ENCODE results near the gene SLC17A9.

SLC17A9 gene

GRCh38 chr20:62944184-62944583 is 8.3 kb upstream of the SLC17A9 start:
- Histone ChIP-seq H3K4me1 (peaks cover 0 to 32% (median 24%) of the 10 kb centered on the region in 4 donors), H3K27me3 (no peaks in the 10 kb centered on the region), H3K36me3 (peaks cover 45 to 82% (median 57%) of the 10 kb centered on the region in 3 donors), H3K4me3 (no peak overlapping the region), H3K9me3 (no peaks in the 10 kb centered on the region), H3K27ac (no peak overlapping the region)
- no peak for DNase-seq
- TF ChIP-seq CTCF (IDR thresholded peaks at IDR 0.05): no peak
- intact Hi-C loops (cut with DNase I; ENCODE audit: low total_unique reads): no loop called here

GRCh38 chr20:62944746-62945145 is 7.8 kb upstream of the SLC17A9 start:
- Histone ChIP-seq H3K4me3 (no peak overlapping the region), H3K9me3 (no peaks in the 10 kb centered on the region), H3K27me3 (no peaks in the 10 kb centered on the region), H3K27ac (no peak overlapping the region), H3K36me3 (peaks cover 46 to 87% (median 63%) of the 10 kb centered on the region in 3 donors), H3K4me1 (peaks cover 0 to 26% (median 18%) of the 10 kb centered on the region in 4 donors)
- no peak for DNase-seq
- intact Hi-C loops (cut with DNase I; ENCODE audit: low total_unique reads): no loop called here
- TF ChIP-seq CTCF (IDR thresholded peaks at IDR 0.05): no peak

GRCh38 chr20:62945771-62946339 is 6.7 kb upstream of the SLC17A9 start:
- Histone ChIP-seq H3K27ac (no peak overlapping the region), H3K27me3 (no peaks in the 10 kb centered on the region), H3K36me3 (peaks cover 51 to 96% (median 73%) of the 10 kb centered on the region in 3 donors), H3K9me3 (no peaks in the 10 kb centered on the region), H3K4me3 (no peak overlapping the region), H3K4me1 (peaks cover 0 to 18% (median 12%) of the 10 kb centered on the region in 4 donors)
- no peak for TF ChIP-seq CTCF (IDR thresholded peaks at IDR 0.05)
- intact Hi-C loops (cut with DNase I; ENCODE audit: low total_unique reads): no loop called here
- DNase-seq: no peak

- TF ChIP-seq CTCF (IDR thresholded peaks at IDR 0.05): no peak
- Histone ChIP-seq H3K4me3 (no peak overlapping the region), H3K36me3 (peaks cover 51 to 87% (median 73%) of the 10 kb centered on the region in 3 donors), H3K9me3 (no peaks in the 10 kb centered on the region), H3K4me1 (peaks cover 0 to 11% (median 3%) of the 10 kb centered on the region in 4 donors), H3K27me3 (no peaks in the 10 kb centered on the region), H3K27ac (no peak overlapping the region)
- intact Hi-C loops (cut with DNase I; ENCODE audit: low total_unique reads): no loop called here
- no peak for DNase-seq
Observed at GRCh38 chr20:62946918-62947317, 5.6 kb upstream of the SLC17A9 start.

GRCh38 chr20:62947532-62948300 is 4.8 kb upstream of the SLC17A9 start:
- Histone ChIP-seq H3K27ac (no peak overlapping the region), H3K27me3 (no peaks in the 10 kb centered on the region), H3K9me3 (no peaks in the 10 kb centered on the region), H3K36me3 (peaks cover 51 to 82% (median 73%) of the 10 kb centered on the region in 3 donors), H3K4me1 (peaks cover 0 to 11% (median 6%) of the 10 kb centered on the region in 4 donors), H3K4me3 (no peak overlapping the region)
- no peak for DNase-seq
- intact Hi-C loops (cut with DNase I; ENCODE audit: low total_unique reads): no loop called here
- TF ChIP-seq CTCF (IDR thresholded peaks at IDR 0.05): no peak

All from tibial artery (tissue), 4 donors.